Ovary (tissue), 10 donors: ENCODE measurements around the gene FLOT1. TPM values are rescaled to one million over a fixed set of nuclear protein-coding genes. Genes with fewer than 3 reads are reported as not detected.

Source experiments
- DNase-seq, 5 donors: peaks; one replicate each; pipeline ENCODE4 v3.0.0-alpha.2; 2019 to 2020
- H3K27ac ChIP-seq, 2 donors: fragments of 200-600 bp; one replicate each; pipeline versions ENCODE4 v1.5.1 to v1.8.0; 2019 to 2022
- H3K27me3 ChIP-seq: fragments of 200-600 bp; one replicate; pipeline ENCODE4 v1.8.0; 2022
- H3K36me3 ChIP-seq: fragments of 200-600 bp; sonication (generic); one replicate; pipeline ENCODE4 v1.5.1; 2019
- H3K4me1 ChIP-seq: one replicate; pipeline ENCODE4 v1.8.1; 2013; ENCODE audit warnings: mild to moderate bottlenecking, moderate library complexity; ENCODE audit not compliant: insufficient read depth
- H3K4me3 ChIP-seq: fragments of 200-600 bp; sonication (generic); one replicate; pipeline ENCODE4 v1.5.1; 2017
- H3K9me3 ChIP-seq, 2 donors: fragments of 200-600 bp in 1 of 2; sonication (generic) in 1 of 2; one replicate each; pipeline versions ENCODE4 v1.5.1 to v1.8.1; 2013 to 2019; ENCODE audit warnings: mild to moderate bottlenecking in 1 of 2, moderate library complexity in 1 of 2
- EP300 ChIP-seq: sonication (generic); formaldehyde crosslinking; IDR thresholded peaks from one replicate; pipeline ENCODE4 v1.6.1; 2017; ENCODE audit warnings: antibody characterized with exemption
- POLR2A ChIP-seq: fragments of 450-650 bp; IDR thresholded peaks from one replicate; pipeline ENCODE4 v1.6.1; 2017; ENCODE audit warnings: antibody characterized with exemption, mild to moderate bottlenecking, moderate library complexity
- WGBS, 3 donors: extraction: QIAGEN DNeasy Blood & Tissue Kit in 1 of 3; methylation state at CpG; one replicate each; pipeline versions ENCODE4 v1.1.5 to v1.1.7; 2013 to 2017; 5-methylcytosine and 5-hydroxymethylcytosine counted together
- intact Hi-C, 4 donors: fragments of 100-400 bp; cut with DNase I; formaldehyde crosslinking; loops; one replicate each; pipeline versions ENCODE4 v1.11.0 to v1.15.1; 2022 to 2023
- long read RNA-seq, 3 donors: library from polyadenylated mRNA in 2 of 3; unstranded in 2 of 3; transcript quantifications; one replicate each; pipeline ENCODE4 v2.0.0 and lab custom pipeline, GENCODE V29; 2021 to 2026
- polyA plus RNA-seq, 2 donors: library from polyadenylated mRNA; stranded (reverse); fragments of 200-250 nt in 1 of 2; fragments of 350-450 nt in 1 of 2; fragmentation: Illumina TruSeq in 1 of 2; extraction: RNeasy Lipid Tissue Mini Kit (QIAGEN cat#74804) in 1 of 2; gene quantifications; one replicate each; pipeline ENCODE4 v1.2.3, GENCODE V29; 2013 to 2014
- total RNA-seq, 7 donors: library from RNA; depleted of rRNA in 2 of 7; stranded (reverse); fragments of >200 nt in 2 of 7; fragmentation: NEBNext Ultra II Directional in 3 of 7; extraction: Animal tissue kit (Norgen Biotek cat#: 25700) in 3 of 7; gene quantifications; one replicate each; pipeline versions ENCODE4 v1.1.0 to v1.2.4, GENCODE V29; 2016 to 2023
- TF ChIP-seq, protein P1 (sequence below), 3 donors: fragments of 450-650 bp in 2 of 3; fragments of 200-600 bp in 1 of 3; IDR thresholded peaks; one replicate each; pipeline versions ENCODE4 v1.5.1 to v1.8.0; 2016 to 2022; ENCODE audit warnings: antibody characterized with exemption in 3 of 3, mild to moderate bottlenecking in 1 of 3
- donor health status: DM: no; HTN: no; CAD: no; lungs with moderate emphysema.
- donor health status: DM: no; HTN: no; CAD: no.
- donor health status: Bipolar disorder and iron deficiency.
- donor health status: DM: yes; HTN: yes; CAD: no.
- donor health status: DM: no; HTN: no; CAD: no.
- donor health status: DM: yes; HTN: yes; CAD: no.

FLOT1 gene, protein sequence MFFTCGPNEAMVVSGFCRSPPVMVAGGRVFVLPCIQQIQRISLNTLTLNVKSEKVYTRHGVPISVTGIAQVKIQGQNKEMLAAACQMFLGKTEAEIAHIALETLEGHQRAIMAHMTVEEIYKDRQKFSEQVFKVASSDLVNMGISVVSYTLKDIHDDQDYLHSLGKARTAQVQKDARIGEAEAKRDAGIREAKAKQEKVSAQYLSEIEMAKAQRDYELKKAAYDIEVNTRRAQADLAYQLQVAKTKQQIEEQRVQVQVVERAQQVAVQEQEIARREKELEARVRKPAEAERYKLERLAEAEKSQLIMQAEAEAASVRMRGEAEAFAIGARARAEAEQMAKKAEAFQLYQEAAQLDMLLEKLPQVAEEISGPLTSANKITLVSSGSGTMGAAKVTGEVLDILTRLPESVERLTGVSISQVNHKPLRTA
- total RNA-seq (100 to 1,000 TPM in 6 of 7 donors, 10 to 100 TPM in 1; 64.1 to 154 (median 116) TPM), polyA plus RNA-seq (100 to 1,000 TPM; 124 to 180 TPM)
- long read RNA-seq, donor 1, transcript FLOT1-201 (13 exons, 1,912 nt) = major isoform, 1,088 of 1,569 reads
- long read RNA-seq, donor 1, transcript FLOT1-211 (2 exons, 1,001 nt) = minor isoform, 6 of 1,569 reads
- long read RNA-seq, donor 1, partial matches to known transcripts = 122 of 1,569 reads
- long read RNA-seq, donor 1, other reads (novel, unspliced or antisense) = 353 of 1,569 reads
- long read RNA-seq, donor 2, transcript FLOT1-201 (13 exons, 1,912 nt) = major isoform, 24 of 38 reads
- long read RNA-seq, donor 2, partial matches to known transcripts = 14 of 38 reads
- long read RNA-seq, donor 2, other reads (novel, unspliced or antisense) = 0 of 38 reads
- long read RNA-seq, donor 3, transcript FLOT1-201 (13 exons, 1,912 nt) = major isoform, 245 of 468 reads
- long read RNA-seq, donor 3, partial matches to known transcripts = 118 of 468 reads
- long read RNA-seq, donor 3, other reads (novel, unspliced or antisense) = 104 of 468 reads

DNA sequence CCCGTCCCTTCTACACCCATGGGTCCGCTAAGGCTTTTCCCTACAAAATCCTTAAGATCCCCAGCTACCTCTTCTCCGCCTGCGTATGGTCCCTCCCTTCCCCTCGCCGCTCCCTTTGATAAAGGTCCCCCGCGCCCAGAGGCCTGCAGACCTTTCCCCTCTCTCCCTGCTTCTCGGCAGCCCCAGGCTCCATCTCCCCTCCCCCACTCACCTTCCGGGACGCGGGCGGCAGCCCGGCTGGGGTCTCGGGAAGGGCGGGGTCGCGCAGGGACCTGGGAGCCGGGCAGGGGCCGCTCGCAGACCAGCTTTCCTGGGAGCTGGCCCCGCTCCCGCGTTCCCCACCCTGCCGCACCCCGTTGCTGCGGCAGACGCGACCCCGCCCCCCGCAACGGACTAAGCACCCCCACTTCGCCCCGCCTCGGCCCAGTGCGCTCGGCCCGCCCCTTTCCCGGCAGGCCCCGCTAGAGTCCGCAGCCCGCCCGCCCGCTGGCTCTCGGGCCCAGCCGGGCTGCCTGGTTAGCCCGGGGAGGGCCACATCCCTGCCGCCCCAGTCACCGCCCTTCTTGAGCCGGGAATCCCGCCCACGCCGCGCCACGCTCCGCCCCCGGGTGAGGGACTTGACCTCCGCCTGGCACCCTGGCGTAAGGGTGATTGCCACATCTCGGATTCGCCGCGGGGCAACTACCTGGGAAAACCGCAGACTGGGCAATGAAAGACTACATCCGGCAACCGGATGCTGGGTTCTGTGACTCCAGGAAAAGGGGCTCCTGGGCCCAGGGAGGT lies at the start of gene FLOT1:
FLOT1 (minus strand) TSS at position 372 of the 783 bp plus-strand sequence. CDS start 498 bp downstream, outside the sequence.
- TF ChIP-seq EP300 = no peak
- TF ChIP-seq POLR2A = peak; percentile 55
- Histone ChIP-seq H3K36me3 (no peaks in the 10 kb centered on the region), H3K27ac (peak within 1 kb of the TSS; percentile 72 to 89), H3K9me3 (no peaks in the 10 kb centered on the region), H3K4me3 (peak within 1 kb of the TSS; percentile 60), H3K27me3 (no peaks in the 10 kb centered on the region), H3K4me1 (peaks cover 9% of the 10 kb centered on the region)
- peak; percentile 92 to 94 (median 94) for DNase-seq
- WGBS, 3 donors = 0 to 1% (median 0%) methylated on average over 30 to 66 of the region's 66 CpGs
- intact Hi-C loops = loop anchor here (5.0 to 10.0 kb wide), 7 partner anchors 35 to 332 kb away; partner anchors contain the start of gene DDR1 (in 3 of the 4)

DNA sequence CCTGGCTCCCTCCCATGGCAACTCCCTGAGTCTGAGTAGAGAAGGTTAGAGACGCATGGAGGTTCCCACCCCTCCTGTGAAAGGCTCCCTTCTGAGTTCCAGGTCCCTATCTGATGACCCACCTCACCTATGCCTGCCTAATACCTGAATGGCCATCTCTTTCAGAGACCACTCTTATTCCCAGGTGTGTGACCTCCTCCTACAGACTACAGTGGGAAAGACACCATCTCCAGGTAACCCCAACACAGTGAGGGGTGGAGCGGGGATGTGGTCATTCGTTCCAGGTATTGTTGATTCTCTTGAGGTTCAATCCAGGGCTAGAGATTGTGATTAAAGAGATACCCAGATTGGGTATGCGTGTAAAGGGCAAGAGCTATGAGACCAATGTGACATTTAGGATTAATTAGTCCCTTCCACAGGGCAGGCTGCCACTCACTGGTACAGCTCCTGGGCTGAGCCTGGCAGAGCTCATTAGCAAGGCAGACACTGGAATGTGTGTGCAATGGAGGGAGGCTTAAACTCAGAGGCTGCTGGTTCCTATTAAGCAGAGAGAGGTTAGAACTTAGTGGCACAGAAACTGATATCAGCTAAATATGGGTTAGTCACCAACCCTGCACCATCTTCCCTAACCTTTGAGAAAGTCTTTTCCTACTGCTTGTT lies 48.4 kb upstream of the FLOT1 start:
- no peaks in the 10 kb centered on the region for H3K9me3 ChIP-seq
- intact Hi-C loops = no loop called here
- 90 to 92% (median 91%) methylated on average over 4 of the region's 4 CpGs for WGBS, 3 donors
- no peak overlapping the region for H3K4me3 ChIP-seq
- DNase-seq = no peak
- no peak overlapping the region for H3K27ac ChIP-seq
- H3K36me3 ChIP-seq = no peaks in the 10 kb centered on the region
- TF ChIP-seq, protein P1, sequence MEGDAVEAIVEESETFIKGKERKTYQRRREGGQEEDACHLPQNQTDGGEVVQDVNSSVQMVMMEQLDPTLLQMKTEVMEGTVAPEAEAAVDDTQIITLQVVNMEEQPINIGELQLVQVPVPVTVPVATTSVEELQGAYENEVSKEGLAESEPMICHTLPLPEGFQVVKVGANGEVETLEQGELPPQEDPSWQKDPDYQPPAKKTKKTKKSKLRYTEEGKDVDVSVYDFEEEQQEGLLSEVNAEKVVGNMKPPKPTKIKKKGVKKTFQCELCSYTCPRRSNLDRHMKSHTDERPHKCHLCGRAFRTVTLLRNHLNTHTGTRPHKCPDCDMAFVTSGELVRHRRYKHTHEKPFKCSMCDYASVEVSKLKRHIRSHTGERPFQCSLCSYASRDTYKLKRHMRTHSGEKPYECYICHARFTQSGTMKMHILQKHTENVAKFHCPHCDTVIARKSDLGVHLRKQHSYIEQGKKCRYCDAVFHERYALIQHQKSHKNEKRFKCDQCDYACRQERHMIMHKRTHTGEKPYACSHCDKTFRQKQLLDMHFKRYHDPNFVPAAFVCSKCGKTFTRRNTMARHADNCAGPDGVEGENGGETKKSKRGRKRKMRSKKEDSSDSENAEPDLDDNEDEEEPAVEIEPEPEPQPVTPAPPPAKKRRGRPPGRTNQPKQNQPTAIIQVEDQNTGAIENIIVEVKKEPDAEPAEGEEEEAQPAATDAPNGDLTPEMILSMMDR (IDR thresholded peaks at IDR 0.05) = no peak
- TF ChIP-seq POLR2A (no peak), EP300 (no peak)
- H3K27me3 ChIP-seq = no peaks in the 10 kb centered on the region
- H3K4me1 ChIP-seq = no peaks in the 10 kb centered on the region

DNA sequence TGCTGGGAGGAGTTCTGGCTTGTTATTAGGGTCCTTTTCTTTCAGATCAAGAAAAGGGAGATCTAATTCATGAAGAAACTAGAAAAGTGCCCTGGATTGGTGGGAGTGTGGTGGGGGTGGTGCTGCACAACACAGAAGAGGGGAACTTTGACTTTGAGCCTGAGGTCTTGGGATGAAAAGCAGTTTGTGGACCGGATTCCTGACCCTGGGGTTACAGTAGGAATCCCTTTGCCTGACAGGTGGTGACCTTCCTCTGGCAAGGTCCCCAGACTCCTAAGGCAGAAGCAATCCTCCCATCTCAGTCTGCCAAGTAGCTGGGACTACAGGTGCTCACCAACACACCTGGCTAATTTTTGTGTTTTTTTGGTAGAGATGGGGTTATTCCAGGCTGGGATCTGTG lies 47.1 kb upstream of the FLOT1 start:
- no peak overlapping the region for H3K27ac ChIP-seq
- H3K4me3 ChIP-seq = no peak overlapping the region
- no peaks in the 10 kb centered on the region for H3K27me3 ChIP-seq
- no peaks in the 10 kb centered on the region for H3K9me3 ChIP-seq
- intact Hi-C loops = no loop called here
- no peaks in the 10 kb centered on the region for H3K4me1 ChIP-seq
- DNase-seq = no peak
- 0 to 42% (median 3%) methylated on average over 1 of the region's 1 CpG for WGBS, 3 donors
- no peaks in the 10 kb centered on the region for H3K36me3 ChIP-seq
- no peak for TF ChIP-seq POLR2A
- TF ChIP-seq EP300 = no peak
- TF ChIP-seq, protein P1 (IDR thresholded peaks at IDR 0.05) = no peak

DNA sequence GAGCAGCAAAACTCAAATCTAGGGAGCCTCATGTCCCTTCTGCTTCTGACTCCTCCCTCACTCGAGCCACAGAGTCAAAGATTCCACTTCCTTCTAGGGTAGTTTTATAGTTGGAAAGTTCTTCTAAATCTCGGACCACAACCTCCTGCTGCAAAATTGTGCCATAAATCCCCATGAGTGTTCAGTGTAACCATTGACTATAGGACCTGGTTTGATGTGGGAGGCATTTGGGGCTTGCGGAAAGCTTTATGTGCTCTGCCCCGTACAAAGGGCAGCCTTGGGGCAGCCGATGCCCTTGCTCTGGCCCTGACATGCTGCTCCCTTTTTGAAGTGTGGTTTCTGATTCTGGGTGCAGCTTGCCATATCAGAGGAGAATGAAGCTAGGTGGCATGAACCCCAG lies 45.5 kb upstream of the FLOT1 start:
- no peak for TF ChIP-seq POLR2A
- TF ChIP-seq, protein P1 (IDR thresholded peaks at IDR 0.05) = no peak
- no peak for TF ChIP-seq EP300
- H3K36me3 ChIP-seq = no peaks in the 10 kb centered on the region
- H3K27me3 ChIP-seq = no peaks in the 10 kb centered on the region
- H3K4me3 ChIP-seq = no peak overlapping the region
- H3K27ac ChIP-seq = no peak overlapping the region
- intact Hi-C loops = no loop called here
- DNase-seq = no peak
- H3K4me1 ChIP-seq = no peaks in the 10 kb centered on the region
- H3K9me3 ChIP-seq = no peaks in the 10 kb centered on the region
- WGBS, 3 donors = 53 to 77% (median 54%) methylated on average over 5 of the region's 5 CpGs
